Stomach (tissue), 9 donors: ENCODE results near the gene GNAO1. TPM values are rescaled to one million over a fixed set of nuclear protein-coding genes. Genes with fewer than 3 reads are reported as not detected.

ENCODE experiments used
- DNase-seq, 2 donors: peaks; one replicate each; pipeline versions ENCODE4 v3.0.0 to v3.0.0-alpha.2; 2013 to 2019
- H3K27ac ChIP-seq, 5 donors: fragments of 200-600 bp in 4 of 5; sonication (generic) in 4 of 5; one replicate each; pipeline ENCODE4 v1.5.1; 2013 to 2019; ENCODE audit warnings: mild to moderate bottlenecking in 1 of 5, moderate library complexity in 1 of 5
- H3K27me3 ChIP-seq, 3 donors: fragments of 200-600 bp; sonication (generic); one replicate each; pipeline ENCODE4 v1.5.1; 2017 to 2019; ENCODE audit warnings: mixed run types in 1 of 3
- H3K36me3 ChIP-seq, 4 donors: fragments of 200-600 bp; sonication (generic); 1 replicate in 3 of 4; 2 replicates in 1 of 4; pipeline ENCODE4 v1.5.1; 2016 to 2019
- H3K4me1 ChIP-seq, 4 donors: fragments of 200-600 bp; sonication (generic); one replicate each; pipeline ENCODE4 v1.5.1; 2016 to 2019
- H3K4me3 ChIP-seq, 4 donors: fragments of 200-600 bp; sonication (generic) in 3 of 4; one replicate each; pipeline ENCODE4 v1.5.1; 2016 to 2019; ENCODE audit warnings: mild to moderate bottlenecking in 1 of 4
- H3K9me3 ChIP-seq, 4 donors: fragments of 200-600 bp; sonication (generic); one replicate each; pipeline ENCODE4 v1.5.1; 2016 to 2019
- EP300 ChIP-seq: sonication (generic); formaldehyde crosslinking; IDR thresholded peaks from one replicate; pipeline ENCODE4 v1.6.1; 2017; ENCODE audit warnings: antibody characterized with exemption
- POLR2A ChIP-seq, 4 donors: fragments of 450-650 bp; IDR thresholded peaks; one replicate each; pipeline ENCODE4 v1.6.1; 2016; ENCODE audit warnings: antibody characterized with exemption in 4 of 4, control low read depth in 2 of 4, mild to moderate bottlenecking in 1 of 4, moderate library complexity in 1 of 4
- POLR2AphosphoS5 ChIP-seq, 3 donors: sonication (generic); formaldehyde crosslinking; IDR thresholded peaks; one replicate each; pipeline ENCODE4 v1.6.1; 2016; ENCODE audit warnings: antibody characterized with exemption in 3 of 3
- WGBS, 5 donors: extraction: QIAGEN DNeasy Blood & Tissue Kit in 3 of 5; methylation state at CpG; one replicate each; pipeline versions ENCODE4 v1.1.5 to v1.1.7; 2013 to 2018; 5-methylcytosine and 5-hydroxymethylcytosine counted together
- intact Hi-C: fragments of 100-400 bp; cut with DNase I; formaldehyde crosslinking; loops from one replicate; pipeline ENCODE4 v1.15.1; 2023; ENCODE audit warnings: low total_unique reads
- polyA plus RNA-seq, 3 donors: library from polyadenylated mRNA; stranded (reverse); fragments of 200-250 nt; gene quantifications; one replicate each; pipeline ENCODE4 v1.2.3, GENCODE V29; 2013
- total RNA-seq, 5 donors: library from RNA; depleted of rRNA; stranded (reverse); fragments of >200 nt; gene quantifications; one replicate each; pipeline versions ENCODE4 v1.1.0 to v1.2.3, GENCODE V29; 2014 to 2016
- TF ChIP-seq, protein P1 (sequence below), 7 experiments: fragments of 450-650 bp in 4 of 7; fragments of 200-600 bp in 3 of 7; sonication (generic) in 3 of 7; IDR thresholded peaks; one replicate each; pipeline ENCODE4 v1.5.1; 2016 to 2019; ENCODE audit warnings: antibody characterized with exemption in 7 of 7, control low read depth in 2 of 7, mild to moderate bottlenecking in 1 of 7
- donor health status: healthy with polysubstance abuse.
- donor health status: Bipolar disorder and iron deficiency.
- donor health status: healthy.

GNAO1 gene
- total and polyA plus RNA-seq, 8 donors: 2.3 to 42.0 (median 4.7) TPM

GRCh38 chr16:56329887-56330286 lies 138.6 kb downstream of the GNAO1 start:
- 70 to 86% (median 77%) methylated on average over 7 to 9 of the region's 9 CpGs for WGBS, 5 donors
- Histone ChIP-seq H3K4me1 (peaks cover 0 to 11% (median 2%) of the 10 kb centered on the region in 4 donors), H3K9me3 (no peaks in the 10 kb centered on the region), H3K4me3 (no peak overlapping the region), H3K27ac (no peak overlapping the region), H3K36me3 (peaks cover 0 to 23% (median 2%) of the 10 kb centered on the region in 4 donors), H3K27me3 (no peaks in the 10 kb centered on the region)
- TF ChIP-seq, protein P1, sequence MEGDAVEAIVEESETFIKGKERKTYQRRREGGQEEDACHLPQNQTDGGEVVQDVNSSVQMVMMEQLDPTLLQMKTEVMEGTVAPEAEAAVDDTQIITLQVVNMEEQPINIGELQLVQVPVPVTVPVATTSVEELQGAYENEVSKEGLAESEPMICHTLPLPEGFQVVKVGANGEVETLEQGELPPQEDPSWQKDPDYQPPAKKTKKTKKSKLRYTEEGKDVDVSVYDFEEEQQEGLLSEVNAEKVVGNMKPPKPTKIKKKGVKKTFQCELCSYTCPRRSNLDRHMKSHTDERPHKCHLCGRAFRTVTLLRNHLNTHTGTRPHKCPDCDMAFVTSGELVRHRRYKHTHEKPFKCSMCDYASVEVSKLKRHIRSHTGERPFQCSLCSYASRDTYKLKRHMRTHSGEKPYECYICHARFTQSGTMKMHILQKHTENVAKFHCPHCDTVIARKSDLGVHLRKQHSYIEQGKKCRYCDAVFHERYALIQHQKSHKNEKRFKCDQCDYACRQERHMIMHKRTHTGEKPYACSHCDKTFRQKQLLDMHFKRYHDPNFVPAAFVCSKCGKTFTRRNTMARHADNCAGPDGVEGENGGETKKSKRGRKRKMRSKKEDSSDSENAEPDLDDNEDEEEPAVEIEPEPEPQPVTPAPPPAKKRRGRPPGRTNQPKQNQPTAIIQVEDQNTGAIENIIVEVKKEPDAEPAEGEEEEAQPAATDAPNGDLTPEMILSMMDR (IDR thresholded peaks at IDR 0.05): no peak
- no peak for TF ChIP-seq POLR2A (IDR thresholded peaks at IDR 0.05)
- no peak for TF ChIP-seq EP300
- no peak for TF ChIP-seq POLR2AphosphoS5 (IDR thresholded peaks at IDR 0.05)
- no peak for DNase-seq
- intact Hi-C loops: no loop called here

- TF ChIP-seq POLR2AphosphoS5 (IDR thresholded peaks at IDR 0.05): no peak
- no peak for TF ChIP-seq POLR2A (IDR thresholded peaks at IDR 0.05)
- TF ChIP-seq, protein P1 (IDR thresholded peaks at IDR 0.05): no peak
- no peaks in the 10 kb centered on the region for H3K27me3 ChIP-seq
- no peak overlapping the region for H3K27ac ChIP-seq
- no peaks in the 10 kb centered on the region for H3K9me3 ChIP-seq
- peaks cover 0 to 27% (median 5%) of the 10 kb centered on the region in 4 donors for H3K36me3 ChIP-seq
- H3K4me3 ChIP-seq: no peak overlapping the region
- WGBS, 5 donors: 77 to 80% (median 79%) methylated on average over 4 of the region's 4 CpGs
- intact Hi-C loops: no loop called here
- H3K4me1 ChIP-seq: peaks cover 0 to 11% (median 2%) of the 10 kb centered on the region in 4 donors
- DNase-seq: no peak
These were observed 139.2 kb downstream of the GNAO1 start for GRCh38 chr16:56330476-56330875.

DNA sequence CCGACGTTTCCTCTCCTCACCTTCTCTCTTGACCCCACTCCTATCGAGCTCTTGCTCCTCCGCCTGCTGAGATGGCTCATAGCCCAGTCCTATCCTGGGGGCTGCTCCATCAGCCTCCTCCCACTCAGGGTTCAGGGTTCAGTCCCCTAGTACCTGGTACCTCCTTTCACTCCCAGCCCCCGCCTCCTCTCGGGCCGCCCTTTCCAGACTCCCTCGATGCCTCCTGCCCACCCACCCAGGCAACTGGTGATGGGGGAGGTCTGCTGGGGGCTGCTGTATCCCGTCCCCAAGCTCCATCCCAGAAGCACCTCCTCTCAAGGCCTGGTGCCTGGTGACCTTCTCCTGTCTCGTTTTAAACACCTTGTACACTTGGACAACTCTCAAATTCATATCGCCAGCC lies 140.1 kb downstream of the GNAO1 start:
- WGBS, 5 donors: 76 to 85% (median 81%) methylated on average over 11 of the region's 11 CpGs
- no peak for DNase-seq

DNA sequence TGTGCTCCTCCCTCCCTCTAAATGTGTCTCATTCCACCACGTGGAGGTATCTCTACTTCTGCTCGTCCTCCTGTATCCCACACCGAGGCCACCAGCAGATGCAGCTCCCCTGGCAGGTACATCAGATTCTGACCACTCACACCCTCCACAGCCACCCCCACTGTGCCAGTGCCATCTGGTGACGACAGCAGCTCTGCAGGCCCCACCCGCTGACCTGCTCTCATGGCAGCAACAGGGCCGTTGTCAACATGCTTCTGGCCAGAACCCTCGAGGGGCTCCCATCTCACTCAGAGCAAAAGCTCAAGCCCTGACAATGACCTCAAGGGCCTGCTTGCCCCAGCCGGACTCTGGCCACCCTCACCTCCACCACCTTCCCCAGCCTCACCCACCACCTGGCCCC lies 140.6 kb downstream of the GNAO1 start:
- Histone ChIP-seq H3K36me3 (peaks cover 3 to 41% (median 14%) of the 10 kb centered on the region in 4 donors), H3K27ac (no peak overlapping the region), H3K9me3 (no peaks in the 10 kb centered on the region), H3K27me3 (no peaks in the 10 kb centered on the region), H3K4me3 (no peak overlapping the region), H3K4me1 (peaks cover 0 to 11% (median 2%) of the 10 kb centered on the region in 4 donors)
- 61 to 79% (median 70%) methylated on average over 8 of the region's 8 CpGs for WGBS, 5 donors
- intact Hi-C loops: no loop called here
- no peak for DNase-seq
- no peak for TF ChIP-seq POLR2AphosphoS5 (IDR thresholded peaks at IDR 0.05)
- no peak for TF ChIP-seq EP300
- TF ChIP-seq POLR2A (IDR thresholded peaks at IDR 0.05): no peak
- TF ChIP-seq, protein P1 (IDR thresholded peaks at IDR 0.05): no peak

More for the DNA sequence above, 140.1 kb downstream of the GNAO1 start:
- Histone ChIP-seq H3K4me3 (no peak overlapping the region), H3K36me3 (peaks cover 0 to 36% (median 10%) of the 10 kb centered on the region in 4 donors), H3K27me3 (no peaks in the 10 kb centered on the region), H3K27ac (no peak overlapping the region), H3K4me1 (peaks cover 0 to 11% (median 2%) of the 10 kb centered on the region in 4 donors), H3K9me3 (no peaks in the 10 kb centered on the region)
- TF ChIP-seq, protein P1 (IDR thresholded peaks at IDR 0.05): no peak
- TF ChIP-seq POLR2A (IDR thresholded peaks at IDR 0.05): no peak
- TF ChIP-seq EP300: no peak
- no peak for TF ChIP-seq POLR2AphosphoS5 (IDR thresholded peaks at IDR 0.05)
- intact Hi-C loops: no loop called here
